HEK293 (cell line): ENCODE results near the gene NPR3.

Experiments
- CTCF ChIA-PET: fragments of 350-600 bp; formaldehyde crosslinking; extraction: SDS; loops from one replicate; lab custom pipeline; 2021; ENCODE audit warnings: antibody characterized with exemption; lab: Yijun Ruan, JAX
- POLR2A ChIA-PET: fragments of 300-600 bp; formaldehyde crosslinking; extraction: SDS; loops from one replicate; lab custom pipeline; 2020; ENCODE audit warnings: antibody characterized with exemption, inconsistent platforms; lab: Yijun Ruan, JAX
- H3K27ac ChIP-seq: fragments of 200-500 bp; sonication (Bioruptor generic); 2 replicates; pipeline ENCODE4 v1.5.1; 2014; ENCODE audit warnings: low read depth, low read length, control low read depth, inconsistent platforms; ENCODE audit errors: extremely low read depth
- H3K36me3 ChIP-seq, 2 experiments: fragments of 200-500 bp in 1 of 2; sonication (Bioruptor generic) in 1 of 2; 1 replicate in 1 of 2; 2 replicates in 1 of 2; pipeline ENCODE4 v1.5.1; 2014 to 2017; ENCODE audit warnings: inconsistent platforms in 2 of 2, low read length in 2 of 2; ENCODE audit not compliant: control insufficient read depth in 2 of 2, insufficient read depth in 1 of 2
- H3K4me1 ChIP-seq: fragments of 200-500 bp; sonication (Bioruptor generic); 2 replicates; pipeline ENCODE4 v1.5.1; 2014; ENCODE audit warnings: mild to moderate bottlenecking, low read length, inconsistent platforms; ENCODE audit not compliant: control insufficient read depth, insufficient read depth
- H3K4me3 ChIP-seq: 2 replicates; pipeline ENCODE4 v1.5.1; 2011; ENCODE audit warnings: low read depth, mild to moderate bottlenecking, control low read depth, low read length, moderate library complexity
- H3K9me3 ChIP-seq: fragments of 200-500 bp; sonication (Bioruptor generic); 2 replicates; pipeline ENCODE4 v1.5.1; 2014; ENCODE audit warnings: low read depth, low read length, inconsistent platforms; ENCODE audit not compliant: control insufficient read depth, insufficient read depth
- EGR2 ChIP-seq: fragments of 450-650 bp; formaldehyde crosslinking; IDR thresholded peaks from 2 replicates; pipeline ENCODE4 v1.5.1; 2016; ENCODE audit warnings: low read depth, missing biosample characterization, missing genetic modification characterization
- HOXD13 ChIP-seq: sonication (generic); formaldehyde crosslinking; IDR thresholded peaks from 2 replicates; pipeline ENCODE4 v1.8.0; 2022; ENCODE audit warnings: missing genetic modification reagents, borderline replicate concordance
- KLF10 ChIP-seq: fragments of 450-650 bp; IDR thresholded peaks from 2 replicates; pipeline ENCODE4 v1.5.1; 2018; ENCODE audit warnings: missing biosample characterization, mild to moderate bottlenecking, missing genetic modification characterization
- KLF9 ChIP-seq: fragments of 450-650 bp; formaldehyde crosslinking; IDR thresholded peaks from 2 replicates; pipeline ENCODE4 v1.5.1; 2016; ENCODE audit warnings: missing biosample characterization, missing genetic modification characterization, low read depth
- MZF1 ChIP-seq: fragments of 450-650 bp; formaldehyde crosslinking; IDR thresholded peaks from 2 replicates; pipeline ENCODE4 v1.5.1; 2017; ENCODE audit warnings: missing biosample characterization, missing genetic modification characterization, borderline replicate concordance
- RBAK ChIP-seq: fragments of 450-650 bp; formaldehyde crosslinking; IDR thresholded peaks from 2 replicates; pipeline ENCODE4 v1.5.1; 2016; ENCODE audit warnings: missing biosample characterization, missing genetic modification characterization
- TRIM28 ChIP-seq: IDR thresholded peaks from 2 replicates; pipeline ENCODE4 v1.6.1; 2011; ENCODE audit warnings: low read length, control low read depth, borderline replicate concordance
- ZBTB26 ChIP-seq: fragments of 450-650 bp; formaldehyde crosslinking; optimal IDR thresholded peaks from 2 replicates; pipeline ENCODE3; 2016; ENCODE audit warnings: missing biosample characterization, mild to moderate bottlenecking, missing genetic modification characterization
- ZBTB44 ChIP-seq: fragments of 450-650 bp; IDR thresholded peaks from 2 replicates; pipeline ENCODE4 v1.5.1; 2018; ENCODE audit warnings: missing biosample characterization, mild to moderate bottlenecking, missing genetic modification characterization
- ZEB2 ChIP-seq: fragments of 450-650 bp; formaldehyde crosslinking; IDR thresholded peaks from 2 replicates; pipeline ENCODE4 v1.5.1; 2016; ENCODE audit warnings: missing biosample characterization, missing genetic modification characterization
- ZFHX2 ChIP-seq: fragments of 450-650 bp; formaldehyde crosslinking; conservative IDR thresholded peaks from 2 replicates; pipeline ENCODE4 v1.5.1; 2016; ENCODE audit warnings: missing biosample characterization, missing genetic modification characterization
- ZFP3 ChIP-seq: fragments of 450-650 bp; formaldehyde crosslinking; IDR thresholded peaks from 2 replicates; pipeline ENCODE4 v1.5.1; 2016; ENCODE audit warnings: low read depth, missing biosample characterization, missing genetic modification characterization
- ZNF112 ChIP-seq: fragments of 450-650 bp; formaldehyde crosslinking; IDR thresholded peaks from 2 replicates; pipeline ENCODE4 v1.5.0; 2017; ENCODE audit warnings: missing biosample characterization, missing genetic modification characterization
- ZNF202 ChIP-seq: fragments of 450-650 bp; formaldehyde crosslinking; IDR thresholded peaks from 2 replicates; pipeline ENCODE4 v1.5.1; 2016; ENCODE audit warnings: missing biosample characterization, missing genetic modification characterization, borderline replicate concordance
- ZNF37A ChIP-seq: fragments of 450-650 bp; IDR thresholded peaks from 2 replicates; pipeline ENCODE4 v1.5.1; 2018; ENCODE audit warnings: missing biosample characterization, missing genetic modification characterization
- ZNF391 ChIP-seq: fragments of 450-650 bp; formaldehyde crosslinking; IDR thresholded peaks from 2 replicates; pipeline ENCODE4 v1.5.1; 2016; ENCODE audit warnings: low read depth, missing biosample characterization, missing genetic modification characterization, borderline replicate concordance
- ZNF513 ChIP-seq: fragments of 450-650 bp; IDR thresholded peaks from 2 replicates; pipeline ENCODE4 v1.5.1; 2018; ENCODE audit warnings: missing biosample characterization, missing genetic modification characterization
- ZNF549 ChIP-seq: fragments of 450-650 bp; IDR thresholded peaks from 2 replicates; pipeline ENCODE4 v1.5.1; 2018; ENCODE audit warnings: missing biosample characterization, missing genetic modification characterization, mild to moderate bottlenecking, inconsistent platforms, moderate library complexity
- ZNF830 ChIP-seq: fragments of 450-650 bp; IDR thresholded peaks from 2 replicates; pipeline ENCODE4 v1.5.0; 2018; ENCODE audit warnings: missing biosample characterization, missing genetic modification characterization, low read depth, mild to moderate bottlenecking, moderate library complexity
- ZNF843 ChIP-seq: fragments of 450-650 bp; formaldehyde crosslinking; IDR thresholded peaks from 2 replicates; pipeline ENCODE4 v1.5.1; 2016; ENCODE audit warnings: missing biosample characterization, missing genetic modification characterization

Gene NPR3

GRCh38 chr5:32735512-32735911, 24.4 kb downstream of the NPR3 start (continued):
- TF ChIP-seq ZEB2 (tag by site-specific recombination) (no peak), ZNF513 (no peak)

GRCh38 chr5:32736842-32737241, 25.7 kb downstream of the NPR3 start:
- POLR2A ChIA-PET: no interaction called here
- H3K4me3 ChIP-seq: no peak overlapping the region
- H3K27ac ChIP-seq: no peak overlapping the region
- TF ChIP-seq ZBTB26 (tag by site-specific recombination): no peak
- no peak for TF ChIP-seq MZF1
- no peak for TF ChIP-seq TRIM28
- TF ChIP-seq, all 188 proteins: peak for 0
- CTCF ChIA-PET: no interaction called here
- H3K36me3 ChIP-seq: no peaks in the 10 kb centered on the region
- H3K4me1 ChIP-seq: no peaks in the 10 kb centered on the region
- no peaks in the 10 kb centered on the region for H3K9me3 ChIP-seq

- H3K27ac ChIP-seq: no peak overlapping the region
- H3K4me3 ChIP-seq: no peak overlapping the region
- ChIA-PET CTCF (interaction anchor here (0.6 kb wide), 1 partner anchor 313 kb away, joined by 3 read pairs; no protein-coding TSS in a partner anchor), POLR2A (no interaction called here)
- no peak for TF ChIP-seq ZNF549 (tag by site-specific recombination)
- no peak for TF ChIP-seq KLF10 (tag by site-specific recombination)
- TF ChIP-seq ZNF37A (tag by site-specific recombination): no peak
- no peak for TF ChIP-seq ZNF843 (tag by site-specific recombination)
- no peak for TF ChIP-seq HOXD13 (CRISPR knock-in tag)
- no peak for TF ChIP-seq ZNF830 (tag by site-specific recombination)
- no peak for TF ChIP-seq ZBTB44 (tag by site-specific recombination)
- TF ChIP-seq ZNF391: no peak
- TF ChIP-seq KLF9 (tag by site-specific recombination): no peak
- TF ChIP-seq EGR2: no peak
- TF ChIP-seq ZFHX2 (tag by site-specific recombination): no peak
- TF ChIP-seq ZFP3 (tag by site-specific recombination): no peak
- no peak for TF ChIP-seq ZNF112 (tag by site-specific recombination)
- TF ChIP-seq ZNF202: no peak
- TF ChIP-seq RBAK (tag by site-specific recombination): no peak
- no peaks in the 10 kb centered on the region for H3K9me3 ChIP-seq
- H3K4me1 ChIP-seq: no peaks in the 10 kb centered on the region
- no peaks in the 10 kb centered on the region for H3K36me3 ChIP-seq
These were observed 29.5 kb downstream of the NPR3 start for GRCh38 chr5:32740651-32741050.
